ENCODE data around the gene SEC16A.

GRCh38 chr9:136518623-136519022 is 35.8 kb upstream of the SEC16A start:
- TF ChIP-seq, protein P1, sequence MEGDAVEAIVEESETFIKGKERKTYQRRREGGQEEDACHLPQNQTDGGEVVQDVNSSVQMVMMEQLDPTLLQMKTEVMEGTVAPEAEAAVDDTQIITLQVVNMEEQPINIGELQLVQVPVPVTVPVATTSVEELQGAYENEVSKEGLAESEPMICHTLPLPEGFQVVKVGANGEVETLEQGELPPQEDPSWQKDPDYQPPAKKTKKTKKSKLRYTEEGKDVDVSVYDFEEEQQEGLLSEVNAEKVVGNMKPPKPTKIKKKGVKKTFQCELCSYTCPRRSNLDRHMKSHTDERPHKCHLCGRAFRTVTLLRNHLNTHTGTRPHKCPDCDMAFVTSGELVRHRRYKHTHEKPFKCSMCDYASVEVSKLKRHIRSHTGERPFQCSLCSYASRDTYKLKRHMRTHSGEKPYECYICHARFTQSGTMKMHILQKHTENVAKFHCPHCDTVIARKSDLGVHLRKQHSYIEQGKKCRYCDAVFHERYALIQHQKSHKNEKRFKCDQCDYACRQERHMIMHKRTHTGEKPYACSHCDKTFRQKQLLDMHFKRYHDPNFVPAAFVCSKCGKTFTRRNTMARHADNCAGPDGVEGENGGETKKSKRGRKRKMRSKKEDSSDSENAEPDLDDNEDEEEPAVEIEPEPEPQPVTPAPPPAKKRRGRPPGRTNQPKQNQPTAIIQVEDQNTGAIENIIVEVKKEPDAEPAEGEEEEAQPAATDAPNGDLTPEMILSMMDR (IDR thresholded peaks at IDR 0.05): no peak
- TF ChIP-seq POLR2A (IDR thresholded peaks at IDR 0.05): no peak

Measured in thyroid gland (tissue), 4 donors.